ENCODE measurements around the gene SGPL1. TPM values are rescaled to one million over a fixed set of nuclear protein-coding genes. Genes with fewer than 3 reads are reported as not detected.

SGPL1 gene
- total and polyA plus RNA-seq, 5 donors from 2014 or later: 12.8 to 30.4 (median 15.0) TPM

DNA sequence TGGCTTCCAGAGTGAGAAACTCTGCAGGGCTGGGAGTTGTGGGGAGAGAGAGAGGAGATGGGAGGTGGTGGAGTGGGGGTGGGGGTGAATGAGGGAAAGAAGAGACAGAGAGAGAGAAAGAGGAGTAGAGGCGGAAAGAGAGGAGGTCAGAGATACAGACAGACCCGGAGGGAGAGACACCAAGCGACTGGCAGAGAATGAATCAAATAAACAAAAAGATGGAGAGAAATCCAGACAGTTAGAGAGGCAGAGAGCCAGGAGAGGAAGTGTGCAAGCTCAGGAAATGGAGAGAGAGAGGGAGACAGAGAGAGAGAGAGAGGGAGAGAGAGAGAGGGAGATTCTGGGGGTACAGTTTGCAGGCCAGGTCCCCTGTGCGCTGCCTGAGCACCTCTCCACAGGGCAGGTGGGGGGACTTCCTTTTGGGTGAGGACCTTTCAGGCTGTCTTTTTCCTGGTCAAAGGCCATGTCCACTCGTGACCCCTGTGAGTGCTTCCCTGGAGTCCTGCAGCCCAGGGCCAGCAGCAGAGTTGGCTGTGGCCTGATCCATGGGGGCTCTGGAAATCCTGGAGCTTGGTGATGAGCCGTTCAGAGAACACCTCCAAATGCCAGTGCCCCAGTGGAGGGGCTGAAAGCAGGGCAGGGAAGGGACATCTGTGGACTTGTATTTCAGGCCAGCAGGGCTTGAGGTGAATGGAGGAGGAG lies 97.6 kb downstream of the SGPL1 start:
- Mint-ChIP-seq H3K4me3 (no peak overlapping the region), H3K36me3 (no peaks in the 10 kb centered on the region), H3K27ac (no peak overlapping the region), H3K4me1 (no peaks in the 10 kb centered on the region), H3K27me3 (peaks cover 4% of the 10 kb centered on the region), H3K9me3 (peaks cover 0 to 10% (median 0%) of the 10 kb centered on the region in 7 donors)
- H3K27me3 ChIP-seq (ENCODE audit: control insufficient read depth, insufficient read depth, low read length): no peaks in the 10 kb centered on the region
- H3K4me3 ChIP-seq (ENCODE audit: low read depth, low read length): no peak overlapping the region
- H3K36me3 ChIP-seq (ENCODE audit: control insufficient read depth, insufficient read depth, low read length): no peaks in the 10 kb centered on the region
- DNase-seq (no peak), ATAC-seq (ENCODE audit: low read depth in 2 of 2) (no peak)
- H3K27ac ChIP-seq (ENCODE audit: insufficient read depth, low read length, poor library complexity, severe bottlenecking): no peak overlapping the region
- no peaks in the 10 kb centered on the region for H3K9me3 ChIP-seq (ENCODE audit: control insufficient read depth in 2 of 2, low read length in 2 of 2)
- no peaks in the 10 kb centered on the region for H3K4me1 ChIP-seq (ENCODE audit: control insufficient read depth, insufficient read depth, low read length, poor library complexity, severe bottlenecking)

DNA sequence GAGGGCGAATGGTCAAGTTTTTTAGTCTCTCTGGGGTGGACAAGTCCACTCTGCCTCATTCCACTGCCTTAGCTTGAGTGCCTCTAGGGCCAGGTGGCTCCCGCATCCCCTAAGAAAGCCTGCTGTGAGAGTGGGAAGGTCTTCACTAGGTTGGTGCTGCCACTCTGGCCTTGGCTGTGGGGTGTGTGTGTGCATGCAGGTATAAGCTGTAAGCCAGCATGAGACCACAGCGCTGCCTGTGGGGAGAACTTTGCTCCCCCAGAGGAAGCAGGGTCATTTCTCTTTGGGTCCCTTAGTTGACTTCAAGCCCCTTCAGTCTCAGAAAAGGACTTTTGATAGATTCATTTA lies 98.1 kb downstream of the SGPL1 start:
- Histone ChIP-seq H3K9me3 (ENCODE audit: control insufficient read depth in 2 of 2, low read length in 2 of 2) (no peaks in the 10 kb centered on the region), H3K4me3 (ENCODE audit: low read depth, low read length) (no peak overlapping the region), H3K4me1 (ENCODE audit: control insufficient read depth, insufficient read depth, low read length, poor library complexity, severe bottlenecking) (no peaks in the 10 kb centered on the region), H3K27ac (ENCODE audit: insufficient read depth, low read length, poor library complexity, severe bottlenecking) (no peak overlapping the region), H3K36me3 (ENCODE audit: control insufficient read depth, insufficient read depth, low read length) (no peaks in the 10 kb centered on the region), H3K27me3 (ENCODE audit: control insufficient read depth, insufficient read depth, low read length) (no peaks in the 10 kb centered on the region)
- Mint-ChIP-seq H3K36me3 (no peaks in the 10 kb centered on the region), H3K9me3 (peaks cover 0 to 10% (median 0%) of the 10 kb centered on the region in 7 donors), H3K27me3 (peaks cover 4% of the 10 kb centered on the region), H3K4me1 (no peaks in the 10 kb centered on the region), H3K4me3 (no peak overlapping the region), H3K27ac (no peak overlapping the region)
- ATAC-seq (ENCODE audit: low read depth in 2 of 2): no peak
- DNase-seq: no peak

DNA sequence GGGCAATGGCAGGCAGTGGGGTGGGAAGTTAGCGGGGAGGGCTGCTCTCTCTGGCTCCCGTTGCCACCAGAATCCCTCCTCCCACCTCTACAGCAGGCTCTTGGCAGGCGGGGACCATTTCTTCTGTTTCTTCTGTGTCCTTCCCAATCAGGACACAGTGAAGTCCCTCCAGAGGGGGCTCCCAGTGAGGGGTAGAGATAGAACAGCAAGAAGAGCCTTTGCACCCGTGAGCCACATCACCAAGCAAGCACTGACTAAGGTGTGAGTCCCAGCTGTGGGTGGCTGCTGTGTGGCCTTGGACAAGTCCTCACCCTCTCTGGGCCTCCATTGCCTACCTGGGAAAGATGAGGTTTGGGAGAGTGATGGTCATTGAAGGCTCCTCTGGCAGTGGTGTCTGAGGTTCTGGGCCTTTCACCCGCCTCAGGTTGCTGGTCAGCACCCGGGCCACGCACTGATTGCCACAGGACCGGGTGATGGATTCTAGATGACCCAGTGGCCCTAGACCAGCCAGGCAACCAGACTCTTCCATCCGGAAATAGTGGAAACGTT lies 98.6 kb downstream of the SGPL1 start:
- H3K4me3 ChIP-seq (ENCODE audit: low read depth, low read length): no peak overlapping the region

DNA sequence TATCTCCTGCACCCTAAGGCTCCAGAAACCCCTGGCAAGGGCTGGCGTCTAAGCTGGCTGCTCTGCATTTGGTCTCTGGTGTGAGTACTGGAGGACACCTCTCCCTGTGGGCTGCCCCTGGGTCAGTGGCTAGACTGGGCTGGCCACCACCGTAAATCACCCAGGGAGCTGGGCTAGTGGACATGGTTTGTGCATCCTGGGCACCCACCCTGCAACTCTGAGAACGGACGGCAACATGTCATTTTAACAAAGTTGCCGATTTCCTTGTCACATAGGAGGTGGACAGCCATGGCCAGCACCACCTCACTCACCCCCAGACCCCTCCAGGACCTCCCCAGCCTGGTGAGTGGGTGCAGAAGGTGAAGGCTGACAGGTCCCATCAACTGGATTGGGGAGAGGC lies 99.5 kb downstream of the SGPL1 start:
- no peak overlapping the region for H3K4me3 Mint-ChIP-seq
- H3K27ac Mint-ChIP-seq: no peak overlapping the region
- DNase-seq (no peak), ATAC-seq (ENCODE audit: low read depth in 2 of 2) (no peak)
- Histone ChIP-seq H3K4me1 (ENCODE audit: control insufficient read depth, insufficient read depth, low read length, poor library complexity, severe bottlenecking) (no peaks in the 10 kb centered on the region), H3K9me3 (ENCODE audit: control insufficient read depth in 2 of 2, low read length in 2 of 2) (no peaks in the 10 kb centered on the region), H3K27ac (ENCODE audit: insufficient read depth, low read length, poor library complexity, severe bottlenecking) (no peak overlapping the region), H3K27me3 (ENCODE audit: control insufficient read depth, insufficient read depth, low read length) (no peaks in the 10 kb centered on the region), H3K36me3 (ENCODE audit: control insufficient read depth, insufficient read depth, low read length) (no peaks in the 10 kb centered on the region), H3K4me3 (ENCODE audit: low read depth, low read length) (no peak overlapping the region)
- H3K36me3 Mint-ChIP-seq: no peaks in the 10 kb centered on the region
- peaks cover 0 to 10% (median 0%) of the 10 kb centered on the region in 7 donors for H3K9me3 Mint-ChIP-seq
- H3K27me3 Mint-ChIP-seq: peaks cover 4% of the 10 kb centered on the region
- no peaks in the 10 kb centered on the region for H3K4me1 Mint-ChIP-seq

More for the DNA sequence above, 98.6 kb downstream of the SGPL1 start:
- H3K4me1 ChIP-seq (ENCODE audit: control insufficient read depth, insufficient read depth, low read length, poor library complexity, severe bottlenecking): no peaks in the 10 kb centered on the region
- ATAC-seq (ENCODE audit: low read depth in 2 of 2) (no peak), DNase-seq (no peak)
- no peak overlapping the region for H3K4me3 Mint-ChIP-seq
- H3K9me3 Mint-ChIP-seq: peaks cover 0 to 10% (median 0%) of the 10 kb centered on the region in 7 donors
- no peaks in the 10 kb centered on the region for H3K4me1 Mint-ChIP-seq
- peaks cover 4% of the 10 kb centered on the region for H3K27me3 Mint-ChIP-seq
- no peaks in the 10 kb centered on the region for H3K36me3 ChIP-seq (ENCODE audit: control insufficient read depth, insufficient read depth, low read length)
- H3K27ac ChIP-seq (ENCODE audit: insufficient read depth, low read length, poor library complexity, severe bottlenecking): no peak overlapping the region
- H3K27ac Mint-ChIP-seq: no peak overlapping the region
- H3K27me3 ChIP-seq (ENCODE audit: control insufficient read depth, insufficient read depth, low read length): no peaks in the 10 kb centered on the region
- H3K36me3 Mint-ChIP-seq: no peaks in the 10 kb centered on the region
- no peaks in the 10 kb centered on the region for H3K9me3 ChIP-seq (ENCODE audit: control insufficient read depth in 2 of 2, low read length in 2 of 2)

DNA sequence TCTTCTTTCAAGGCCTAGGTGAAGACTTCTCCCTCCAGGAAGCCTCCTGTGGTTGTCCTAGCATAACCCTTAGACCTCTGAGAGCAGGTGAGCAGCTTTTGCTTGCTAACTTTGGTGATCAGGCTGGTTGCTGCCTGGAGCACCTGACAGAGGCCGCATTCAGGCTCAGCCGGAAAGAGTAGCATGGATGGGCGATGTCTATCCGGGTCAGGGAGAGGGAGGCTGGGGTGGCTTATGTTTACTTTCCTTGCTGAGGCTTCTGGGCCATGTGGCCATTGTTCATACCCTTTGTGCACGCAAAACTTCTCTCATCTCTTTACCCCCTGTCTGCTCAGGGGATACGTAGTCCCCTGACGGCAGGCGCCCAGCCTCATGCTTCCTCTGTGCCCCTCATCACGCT lies 100.1 kb downstream of the SGPL1 start:
- Histone ChIP-seq H3K36me3 (ENCODE audit: control insufficient read depth, insufficient read depth, low read length) (no peaks in the 10 kb centered on the region), H3K27ac (ENCODE audit: insufficient read depth, low read length, poor library complexity, severe bottlenecking) (no peak overlapping the region), H3K27me3 (ENCODE audit: control insufficient read depth, insufficient read depth, low read length) (no peaks in the 10 kb centered on the region), H3K9me3 (ENCODE audit: control insufficient read depth in 2 of 2, low read length in 2 of 2) (no peaks in the 10 kb centered on the region), H3K4me1 (ENCODE audit: control insufficient read depth, insufficient read depth, low read length, poor library complexity, severe bottlenecking) (no peaks in the 10 kb centered on the region), H3K4me3 (ENCODE audit: low read depth, low read length) (no peak overlapping the region)
- Mint-ChIP-seq H3K27me3 (peaks cover 4% of the 10 kb centered on the region), H3K27ac (no peak overlapping the region), H3K9me3 (peaks cover 0 to 10% (median 0%) of the 10 kb centered on the region in 7 donors), H3K4me3 (no peak overlapping the region), H3K4me1 (no peaks in the 10 kb centered on the region), H3K36me3 (no peaks in the 10 kb centered on the region)
- ATAC-seq (ENCODE audit: low read depth in 2 of 2): no peak
- no peak for DNase-seq

DNA sequence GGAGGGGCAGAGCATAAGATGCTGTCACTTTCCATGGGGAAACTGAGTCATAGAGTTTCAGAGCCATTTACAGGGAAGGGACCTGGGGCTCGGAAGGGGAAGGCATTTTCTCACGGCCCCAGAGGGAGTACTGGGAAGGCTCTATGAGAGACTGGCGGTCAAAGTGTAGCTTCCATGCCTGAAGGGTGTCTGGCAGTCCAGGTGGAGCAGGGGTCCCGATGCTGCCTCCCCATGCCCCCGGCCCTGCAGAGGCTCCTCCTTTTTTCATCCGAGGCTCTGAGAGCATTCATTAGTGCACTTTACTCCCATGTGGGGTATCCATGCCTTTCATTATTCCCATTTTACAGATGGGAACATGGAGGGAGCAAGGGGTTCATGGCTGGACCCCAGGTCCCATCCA lies 100.5 kb downstream of the SGPL1 start:
- H3K27me3 ChIP-seq (ENCODE audit: control insufficient read depth, insufficient read depth, low read length): no peaks in the 10 kb centered on the region
- H3K4me1 Mint-ChIP-seq: no peaks in the 10 kb centered on the region

DNA sequence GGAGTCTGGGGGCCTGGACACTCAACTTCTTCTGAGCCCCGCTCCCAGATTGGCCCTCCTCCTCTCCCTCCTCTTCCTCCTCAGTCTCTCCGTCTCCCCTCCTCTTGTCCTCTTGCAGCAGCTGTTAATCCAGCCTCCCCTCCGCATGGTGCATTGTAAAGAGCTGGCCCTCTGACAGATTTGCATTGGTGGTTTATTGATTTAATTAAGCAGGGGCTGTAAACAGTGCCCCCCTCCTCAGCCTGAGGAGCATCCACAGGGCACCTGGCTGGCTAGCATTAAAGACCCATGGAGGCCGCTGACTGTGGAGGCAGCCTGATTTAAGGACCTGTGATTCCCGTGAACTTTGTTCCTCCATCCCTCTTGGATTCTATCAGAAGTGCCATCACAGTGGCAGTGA lies 101.5 kb downstream of the SGPL1 start:
- Mint-ChIP-seq H3K36me3 (no peaks in the 10 kb centered on the region), H3K4me3 (no peak overlapping the region), H3K27ac (no peak overlapping the region), H3K27me3 (peaks cover 9% of the 10 kb centered on the region), H3K4me1 (no peaks in the 10 kb centered on the region), H3K9me3 (peaks cover 0 to 9% (median 0%) of the 10 kb centered on the region in 7 donors)
- Histone ChIP-seq H3K9me3 (ENCODE audit: control insufficient read depth in 2 of 2, low read length in 2 of 2) (no peaks in the 10 kb centered on the region), H3K27ac (ENCODE audit: insufficient read depth, low read length, poor library complexity, severe bottlenecking) (no peak overlapping the region), H3K27me3 (ENCODE audit: control insufficient read depth, insufficient read depth, low read length) (no peaks in the 10 kb centered on the region), H3K4me1 (ENCODE audit: control insufficient read depth, insufficient read depth, low read length, poor library complexity, severe bottlenecking) (no peaks in the 10 kb centered on the region), H3K36me3 (ENCODE audit: control insufficient read depth, insufficient read depth, low read length) (no peaks in the 10 kb centered on the region), H3K4me3 (ENCODE audit: low read depth, low read length) (no peak overlapping the region)
- no peak for DNase-seq
- ATAC-seq (ENCODE audit: low read depth in 2 of 2): no peak

More for the DNA sequence above, 100.5 kb downstream of the SGPL1 start:
- H3K4me1 ChIP-seq (ENCODE audit: control insufficient read depth, insufficient read depth, low read length, poor library complexity, severe bottlenecking): no peaks in the 10 kb centered on the region
- H3K36me3 ChIP-seq (ENCODE audit: control insufficient read depth, insufficient read depth, low read length): no peaks in the 10 kb centered on the region
- H3K4me3 ChIP-seq (ENCODE audit: low read depth, low read length): no peak overlapping the region
- Mint-ChIP-seq H3K36me3 (no peaks in the 10 kb centered on the region), H3K9me3 (peaks cover 0 to 10% (median 0%) of the 10 kb centered on the region in 7 donors), H3K27ac (no peak overlapping the region), H3K4me3 (no peak overlapping the region), H3K27me3 (peaks cover 4% of the 10 kb centered on the region)
- ATAC-seq (ENCODE audit: low read depth in 2 of 2): no peak
- H3K27ac ChIP-seq (ENCODE audit: insufficient read depth, low read length, poor library complexity, severe bottlenecking): no peak overlapping the region
- H3K9me3 ChIP-seq (ENCODE audit: control insufficient read depth in 2 of 2, low read length in 2 of 2): no peaks in the 10 kb centered on the region
- DNase-seq: no peak

DNA sequence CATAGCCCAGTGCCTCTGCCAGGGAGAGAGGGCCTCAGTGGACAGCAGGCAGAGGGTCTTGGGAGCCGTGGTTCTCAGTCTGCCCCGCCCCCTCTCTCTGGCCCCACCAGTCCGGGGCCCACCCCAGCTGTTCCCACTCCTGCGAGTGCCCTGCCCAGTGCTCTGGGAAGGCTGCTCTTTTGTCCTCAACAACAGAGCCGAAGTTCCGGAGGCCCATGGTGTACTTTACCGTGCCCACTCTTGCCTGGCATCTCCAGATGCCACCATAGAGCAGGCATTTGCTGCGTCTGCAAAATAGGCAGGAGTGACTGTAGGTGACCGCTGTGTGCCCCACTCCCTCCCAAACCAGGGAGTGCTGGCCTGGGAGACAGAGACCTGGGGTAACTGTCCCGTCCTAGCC lies 101.9 kb downstream of the SGPL1 start:
- no peaks in the 10 kb centered on the region for H3K36me3 Mint-ChIP-seq
- no peak for ATAC-seq (ENCODE audit: low read depth in 2 of 2)
- no peak overlapping the region for H3K27ac ChIP-seq (ENCODE audit: insufficient read depth, low read length, poor library complexity, severe bottlenecking)

More for the DNA sequence above, 101.9 kb downstream of the SGPL1 start:
- Histone ChIP-seq H3K9me3 (ENCODE audit: control insufficient read depth in 2 of 2, low read length in 2 of 2) (no peaks in the 10 kb centered on the region), H3K4me1 (ENCODE audit: control insufficient read depth, insufficient read depth, low read length, poor library complexity, severe bottlenecking) (no peaks in the 10 kb centered on the region), H3K27me3 (ENCODE audit: control insufficient read depth, insufficient read depth, low read length) (no peaks in the 10 kb centered on the region), H3K36me3 (ENCODE audit: control insufficient read depth, insufficient read depth, low read length) (no peaks in the 10 kb centered on the region), H3K4me3 (ENCODE audit: low read depth, low read length) (no peak overlapping the region)
- H3K27ac Mint-ChIP-seq: no peak overlapping the region
- peaks cover 0 to 9% (median 0%) of the 10 kb centered on the region in 7 donors for H3K9me3 Mint-ChIP-seq
- no peak for DNase-seq
- H3K4me3 Mint-ChIP-seq: no peak overlapping the region
- peaks cover 9% of the 10 kb centered on the region for H3K27me3 Mint-ChIP-seq
- H3K4me1 Mint-ChIP-seq: no peaks in the 10 kb centered on the region

Measured in CD4-positive, CD25-positive, alpha-beta regulatory T cell (primary cell).